Measurements from ENCODE around the gene CFAP126. TPM values are rescaled to one million over a fixed set of nuclear protein-coding genes. Genes with fewer than 3 reads are reported as not detected.

Gene CFAP126
- total RNA-seq, 1 donor, result not detected

Small RNA genes lying within 50 kb of the gene (small RNA-seq; reads per million reads assigned to genes)
- gene AL592295.2 (not detected), gene RNU6-481P (not detected)

Other genes with a start within 250 kb of the CFAP126 start
- gene PFDN2, start 249.8 kb downstream of the CFAP126 start, total RNA-seq, result 25.9 and 26.1 TPM in 2 replicates
- gene NIT1, start 249.8 kb downstream of the CFAP126 start, total RNA-seq, result 23.2 and 26.8 TPM in 2 replicates
- 22.5 and 27.6 TPM in 2 replicates for gene DEDD, start 235.2 kb downstream of the CFAP126 start, total RNA-seq
- gene UFC1, start 213.9 kb downstream of the CFAP126 start, total RNA-seq, result 57.7 and 69.1 TPM in 2 replicates
- 8.1 and 8.6 TPM in 2 replicates for gene USP21, start 208.4 kb downstream of the CFAP126 start, total RNA-seq
- 10.4 and 12.9 TPM in 2 replicates for gene PPOX, start 201.4 kb downstream of the CFAP126 start, total RNA-seq
- gene B4GALT3, start 190.4 kb downstream of the CFAP126 start, total RNA-seq, result 17.1 and 22.5 TPM in 2 replicates
- gene ADAMTS4, start 168.8 kb downstream of the CFAP126 start, total RNA-seq, result 6.8 and 8.2 TPM in 2 replicates
- 105 and 117 TPM in 2 replicates for gene NDUFS2, start 165.5 kb downstream of the CFAP126 start, total RNA-seq
- gene FCER1G, start 152.6 kb downstream of the CFAP126 start, total RNA-seq, result 0.43 TPM in 1 of 2 replicates, not detected in the other
- gene APOA2, start 144.2 kb downstream of the CFAP126 start, total RNA-seq, result not detected in 2 replicates
- gene TOMM40L, start 141.8 kb downstream of the CFAP126 start, total RNA-seq, result 10.0 and 13.4 TPM in 2 replicates
- gene NR1I3, start 129.7 kb downstream of the CFAP126 start, total RNA-seq, result not detected in 2 replicates
- gene PCP4L1, start 109.1 kb downstream of the CFAP126 start, total RNA-seq, result under 0.01 TPM in 1 of 2 replicates, not detected in the other
- gene MPZ, start 57.9 kb downstream of the CFAP126 start, total RNA-seq, result 2.6 and 2.9 TPM in 2 replicates
- 20.3 and 25.8 TPM in 2 replicates for gene SDHC, start 53.5 kb downstream of the CFAP126 start, total RNA-seq
- under 0.01 TPM in 2 replicates for gene FCGR2A, start 137.6 kb upstream of the CFAP126 start, total RNA-seq
- under 0.01 TPM in 2 replicates for gene HSPA6, start 156.7 kb upstream of the CFAP126 start, total RNA-seq
- gene FCGR3A, start 181.9 kb upstream of the CFAP126 start, total RNA-seq, result not detected in 2 replicates